Activated CD4-positive, alpha-beta T cell treated with anti-CD3 and anti-CD28 coated beads for 4 hours (primary cell): ENCODE data around the gene POM121.
"Not testable (repeated sequence)": the region's sequence is repeated elsewhere in the genome, so short reads cannot be mapped to it uniquely, and the experiment has no call there.

Experiments used
- DNase-seq, 2 donors: peaks; one replicate each; pipeline ENCODE4 v3.0.0-alpha.2; 2020

POM121 gene

DNA sequence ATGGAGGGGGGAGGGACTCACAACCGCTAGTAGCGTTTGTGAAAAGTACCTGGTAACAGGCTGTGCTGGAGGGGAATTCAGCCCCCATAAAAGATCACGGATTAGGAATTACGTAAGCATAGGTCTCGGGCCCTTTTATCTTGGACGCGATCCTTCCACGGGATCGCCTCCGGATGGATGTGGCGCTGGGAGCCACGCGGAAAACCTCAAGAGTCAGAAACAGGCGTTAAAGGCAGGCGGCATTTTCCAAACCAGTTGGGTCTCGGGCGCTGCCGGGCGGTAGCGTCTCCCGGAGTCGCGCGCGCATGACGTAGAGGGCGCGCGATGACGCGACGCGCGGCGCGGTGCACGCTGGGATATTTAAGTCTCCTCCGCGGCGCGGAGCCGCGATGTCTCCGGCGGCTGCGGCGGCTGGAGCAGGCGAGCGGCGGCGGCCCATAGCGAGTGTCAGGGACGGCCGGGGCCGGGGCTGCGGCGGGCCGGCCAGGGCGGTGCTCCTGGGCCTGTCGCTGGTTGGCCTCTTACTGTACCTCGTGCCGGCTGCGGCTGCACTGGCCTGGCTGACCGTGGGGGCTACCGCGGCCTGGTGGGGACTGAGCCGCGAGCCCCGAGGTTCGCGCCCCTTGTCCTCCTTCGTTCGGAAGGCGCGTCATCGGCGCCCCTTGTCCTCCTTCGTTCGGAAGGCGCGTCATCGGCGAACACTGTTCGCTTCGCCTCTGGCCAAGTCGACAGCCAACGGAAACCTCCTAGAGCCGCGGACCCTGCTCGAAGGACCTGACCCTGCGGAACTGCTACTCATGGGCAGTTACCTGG is at the start of gene POM121:
POM121 (plus strand) TSS at position 363 of the 813 bp plus-strand sequence; CDS start at position 390, 27 bp downstream.
- peak; percentile 74 to 82 for DNase-seq

- DNase-seq: peak; percentile 66 to 72
These were observed 45.7 kb upstream of the POM121 start for GRCh38 chr7:72879079-72879736.

- peak; percentile 26 to 31 for DNase-seq
These were observed 45.1 kb upstream of the POM121 start for GRCh38 chr7:72879737-72880215.

GRCh38 chr7:72891750-72892149 is 33.1 kb upstream of the POM121 start:
- not testable (repeated sequence) for DNase-seq

GRCh38 chr7:72904740-72905139 is 20.2 kb upstream of the POM121 start:
- DNase-seq: not testable (repeated sequence)

DNA sequence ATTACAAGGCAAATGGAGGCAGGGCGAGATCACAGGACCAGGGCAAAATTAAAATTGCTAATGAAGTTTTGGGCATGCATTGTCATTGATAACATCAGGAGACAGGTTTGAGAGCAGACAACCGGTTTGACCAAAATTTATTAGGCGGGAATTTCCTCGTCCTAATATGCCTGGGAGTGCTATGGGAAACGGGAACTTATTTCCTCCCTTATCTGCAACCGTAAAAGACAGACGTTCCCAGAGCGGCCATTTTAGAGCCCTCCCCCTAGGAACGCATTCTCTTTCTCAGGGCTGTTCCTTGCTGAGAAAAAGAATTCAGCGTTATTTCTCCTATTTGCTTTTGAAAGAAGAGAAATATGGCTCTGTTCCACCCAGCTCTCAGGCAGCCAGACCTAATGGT is 16.5 kb upstream of the POM121 start:
- DNase-seq: not testable (repeated sequence)

DNA sequence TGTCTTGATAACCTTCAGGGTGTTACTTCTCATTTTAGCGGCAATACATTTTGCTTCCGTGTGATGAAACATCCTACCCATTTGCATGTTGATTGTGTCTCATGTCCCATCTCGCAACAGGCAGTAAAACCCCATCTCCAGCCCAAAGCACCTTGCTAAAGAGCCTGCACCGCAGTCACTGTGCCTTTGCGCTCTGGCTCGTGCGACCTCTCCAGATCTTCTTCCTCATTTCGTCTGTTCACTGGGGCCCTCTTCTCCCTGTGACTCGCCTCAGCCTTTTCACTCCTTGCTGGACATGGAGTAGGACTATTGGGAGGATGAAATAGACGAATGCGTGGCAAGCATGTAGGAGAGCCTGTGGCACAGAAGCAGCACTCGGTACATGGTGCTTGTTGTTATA is 13.5 kb upstream of the POM121 start:
- not testable (repeated sequence) for DNase-seq

DNA sequence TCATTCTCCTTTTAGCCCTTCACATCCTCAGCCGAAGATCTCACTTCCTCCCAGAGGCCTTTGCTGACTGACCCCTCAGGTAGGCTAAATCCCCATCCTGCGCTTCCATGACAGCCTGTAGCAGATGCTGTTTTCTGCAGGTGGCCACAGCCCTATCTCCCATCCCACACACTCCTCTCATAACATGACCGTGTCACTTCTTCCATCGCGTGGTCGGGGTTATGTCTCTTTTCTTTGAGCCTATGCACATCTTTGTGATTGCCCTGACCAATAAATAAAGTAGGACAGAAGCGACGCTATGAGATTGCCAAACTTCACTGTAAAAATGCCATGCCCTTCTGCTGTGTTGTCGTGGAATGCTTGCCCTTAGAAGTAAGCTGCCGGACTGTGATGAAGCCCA is 11.1 kb upstream of the POM121 start:
- DNase-seq: not testable (repeated sequence)

DNA sequence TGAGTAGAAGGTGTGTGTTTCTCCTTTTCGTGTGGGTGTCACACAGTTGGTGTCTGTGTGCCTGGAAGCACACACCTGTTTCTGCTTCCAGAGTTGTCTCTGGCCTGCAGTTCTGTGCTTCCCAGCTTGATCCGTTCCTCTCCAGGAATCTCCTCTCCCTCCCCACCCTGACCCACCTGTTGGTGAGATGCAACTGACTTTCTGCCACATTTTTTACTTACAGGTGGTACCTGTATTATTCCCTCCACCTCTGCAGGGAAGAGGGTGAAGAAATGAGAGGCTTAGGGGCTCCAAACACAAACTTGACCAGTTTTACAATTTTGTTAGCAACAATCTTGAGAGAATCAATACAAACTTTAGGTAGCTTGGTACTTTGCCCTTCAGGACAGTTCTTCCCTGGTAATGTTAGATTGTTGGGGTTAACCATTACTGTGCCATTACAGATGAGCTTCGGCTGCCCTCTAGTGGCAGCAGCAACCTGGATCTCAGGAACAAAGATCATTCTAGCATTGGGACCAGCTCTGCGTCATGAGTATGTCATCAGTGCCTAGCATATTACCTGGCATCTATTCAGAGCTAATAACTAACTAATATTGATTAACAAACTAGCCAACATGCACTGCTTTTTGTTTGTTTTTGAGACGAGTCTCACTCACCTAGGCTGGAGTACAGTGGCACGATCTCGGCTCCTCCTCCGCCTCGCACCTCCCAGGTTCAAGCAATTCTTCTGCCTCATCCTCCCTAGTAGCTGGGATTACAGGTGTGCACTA is 10.0 kb upstream of the POM121 start:
- peak; percentile 47 to 61 for DNase-seq

DNA sequence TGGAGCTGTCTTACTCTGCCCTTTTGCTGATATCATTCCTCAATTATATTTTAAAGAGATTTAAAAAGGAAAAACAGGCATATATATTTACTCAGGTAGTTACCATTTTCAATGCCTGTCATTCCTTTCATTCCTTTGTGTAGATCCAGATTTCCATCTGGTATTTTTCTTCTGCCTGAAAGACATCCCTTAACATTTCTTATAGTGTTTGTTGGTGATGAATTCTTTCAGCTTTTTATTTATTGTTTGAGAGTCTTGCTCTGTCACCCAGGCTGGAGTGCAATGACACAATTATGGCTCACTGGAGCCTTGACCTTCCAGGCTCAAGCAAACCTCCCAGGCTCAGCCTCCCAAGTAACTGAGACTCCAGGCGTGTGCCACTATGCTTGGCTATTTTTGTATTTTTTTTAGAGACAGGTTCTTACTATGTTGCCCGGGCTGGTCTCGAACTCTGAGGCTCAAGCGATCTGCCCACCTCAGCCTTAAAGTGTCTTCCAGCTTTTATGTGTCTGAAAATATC is 5.6 kb upstream of the POM121 start:
- no peak for DNase-seq

DNA sequence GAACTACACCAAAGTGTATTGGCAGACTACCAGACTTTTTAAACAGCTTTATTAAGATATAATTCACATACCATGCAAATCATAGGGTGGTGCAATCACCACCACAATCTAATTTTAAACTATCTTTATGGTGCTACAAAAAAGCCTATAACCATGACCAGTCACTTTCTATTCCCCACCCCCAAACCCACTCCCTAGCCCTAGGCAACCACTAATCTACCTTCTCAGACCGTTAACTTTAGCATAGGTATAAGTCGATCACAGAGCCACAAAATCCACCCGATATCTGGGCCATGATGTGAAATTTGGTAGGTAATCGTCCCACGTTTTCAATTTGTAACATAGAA is 536 bp upstream of the POM121 start:
- DNase-seq: no peak

DNA sequence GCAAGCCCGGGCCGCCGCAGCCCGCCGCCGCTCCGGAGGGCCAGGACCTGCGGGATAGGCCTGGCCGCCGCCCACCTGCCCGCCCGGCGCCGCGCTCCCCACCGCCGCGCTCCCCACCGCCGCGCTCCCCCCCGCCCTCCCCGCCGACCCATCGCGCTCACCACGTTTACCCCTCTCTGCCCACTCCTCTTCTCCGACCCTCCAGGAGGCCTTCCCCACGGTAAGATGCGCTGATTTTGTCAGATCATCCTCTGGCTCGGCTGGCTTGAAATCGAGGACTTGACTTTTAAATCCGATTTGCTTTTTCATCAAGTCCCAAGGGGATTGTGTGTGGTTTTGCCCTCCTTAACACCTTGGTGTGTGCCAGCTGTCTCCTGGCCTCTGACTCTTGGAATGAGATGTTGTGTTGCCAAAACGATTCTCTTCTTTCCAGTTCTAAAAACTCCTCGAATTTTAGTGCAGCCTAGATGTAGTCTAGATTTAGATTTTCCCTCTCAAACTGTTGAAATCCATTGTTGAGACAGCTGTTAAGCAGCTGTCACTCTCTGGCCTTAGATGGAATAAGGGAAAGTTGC is 738 bp downstream of the POM121 start:
- no peak for DNase-seq

- not testable (repeated sequence) for DNase-seq
These were observed 2.9 kb downstream of the POM121 start for GRCh38 chr7:72927791-72928190.

DNA sequence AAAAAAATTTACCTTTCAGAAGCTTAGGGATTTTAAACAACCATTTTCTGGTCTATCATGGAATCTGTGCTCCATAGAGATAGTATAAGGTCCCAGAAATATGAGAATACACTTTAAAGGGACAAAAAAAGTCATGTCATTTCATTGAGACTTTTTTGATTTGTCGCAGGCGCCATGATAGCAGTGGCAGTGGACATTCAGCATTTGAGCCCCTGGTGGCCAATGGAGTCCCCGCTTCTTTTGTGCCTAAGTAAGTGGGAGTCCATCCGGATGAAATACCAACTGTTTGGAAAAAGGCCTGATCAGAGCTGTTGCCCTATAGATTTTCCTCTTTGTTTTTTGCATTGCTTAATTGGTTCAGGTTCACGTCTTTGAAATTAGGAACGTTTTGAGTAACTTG is 3.3 kb downstream of the POM121 start:
- DNase-seq: not testable (repeated sequence)

GRCh38 chr7:72942022-72942705 is 17.3 kb downstream of the POM121 start:
- DNase-seq: not testable (repeated sequence)

DNA sequence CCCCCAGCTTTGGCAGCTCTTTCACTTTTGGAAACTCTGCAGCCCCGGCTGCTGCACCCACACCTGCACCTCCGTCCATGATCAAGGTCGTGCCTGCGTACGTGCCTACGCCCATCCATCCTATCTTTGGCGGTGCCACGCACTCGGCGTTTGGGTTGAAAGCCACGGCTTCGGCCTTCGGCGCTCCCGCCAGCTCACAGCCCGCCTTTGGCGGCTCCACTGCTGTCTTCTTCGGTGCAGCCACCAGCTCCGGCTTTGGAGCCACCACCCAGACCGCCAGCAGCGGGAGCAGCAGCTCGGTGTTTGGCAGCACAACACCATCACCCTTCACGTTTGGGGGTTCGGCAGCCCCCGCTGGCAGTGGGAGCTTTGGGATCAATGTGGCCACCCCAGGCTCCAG is 18.1 kb downstream of the POM121 start:
- not testable (repeated sequence) for DNase-seq

GRCh38 chr7:72944937-72945336 is 20.0 kb downstream of the POM121 start:
- DNase-seq: not testable (repeated sequence)

DNA sequence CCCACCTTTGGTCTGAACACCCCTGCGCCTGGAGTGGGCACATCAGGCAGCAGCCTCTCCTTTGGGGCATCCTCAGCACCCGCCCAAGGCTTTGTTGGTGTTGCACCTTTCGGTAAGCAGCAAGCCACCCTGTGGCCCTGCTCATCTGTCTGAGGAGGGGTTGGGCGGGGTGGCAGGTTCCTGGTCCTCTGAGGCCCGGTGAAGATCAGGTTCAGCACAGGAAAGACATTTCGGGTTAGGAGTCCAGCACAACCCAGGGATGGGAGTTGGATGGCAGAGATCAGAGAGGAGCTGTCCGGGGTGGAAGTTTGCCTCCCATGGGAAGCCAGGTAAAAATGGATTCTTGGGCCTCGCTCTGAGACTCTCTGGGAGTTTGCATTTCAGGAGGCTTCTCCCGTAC is 20.7 kb downstream of the POM121 start:
- DNase-seq: not testable (repeated sequence)

GRCh38 chr7:72946130-72946745 is 21.3 kb downstream of the POM121 start:
- DNase-seq: not testable (repeated sequence)

- DNase-seq: not testable (repeated sequence)
These were observed 23.8 kb downstream of the POM121 start for GRCh38 chr7:72948714-72949113.

- DNase-seq: not testable (repeated sequence)
These were observed 24.4 kb downstream of the POM121 start for GRCh38 chr7:72949276-72949675.

DNA sequence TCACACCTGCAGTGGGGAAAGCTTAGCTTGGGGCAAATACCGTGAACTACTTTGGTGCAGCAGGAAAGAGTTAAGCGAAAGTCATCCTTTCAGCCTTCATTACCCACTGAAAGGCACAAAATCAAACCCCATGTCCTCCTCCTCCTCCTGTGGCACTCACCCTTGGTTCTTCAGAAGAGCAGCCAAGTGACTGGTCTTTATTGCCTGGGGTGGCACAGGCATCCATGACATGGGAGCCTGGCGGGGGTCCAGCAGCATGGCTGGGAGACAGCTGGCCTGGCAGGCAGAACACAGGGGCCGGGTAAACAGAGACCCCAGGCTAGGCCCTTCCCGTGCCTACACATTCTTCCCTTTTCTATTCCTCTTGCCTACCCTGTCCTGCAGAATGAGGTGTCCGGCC is 24.8 kb downstream of the POM121 start:
- not testable (repeated sequence) for DNase-seq
